WTC11 (cell line): Measurements from ENCODE around the gene HAUS2. TPM values are rescaled to one million over a fixed set of nuclear protein-coding genes. Genes with fewer than 3 reads are reported as not detected.
"Not testable (repeated sequence)": the region's sequence is repeated elsewhere in the genome, so short reads cannot be mapped to it uniquely, and the experiment has no call there.

Source experiments
- ATAC-seq: fragments of 200-7000 bp; cut with Tn5 transposase; 2 replicates; pipeline ENCODE4 v1.10.0; 2021; ENCODE audit warnings: mild to moderate bottlenecking, moderate library complexity
- CTCF ChIA-PET: fragments of 300-600 bp; sonication (Branson Sonifier 250); formaldehyde crosslinking; loops from one replicate; lab custom pipeline; 2021; ENCODE audit warnings: antibody characterized with exemption; lab: Charles Lee
- POLR2A ChIA-PET: fragments of 350-600 bp; sonication (Branson Sonifier 250); formaldehyde crosslinking; loops from one replicate; lab custom pipeline; 2021; ENCODE audit warnings: antibody characterized with exemption; lab: Charles Lee
- DNase-seq: peaks from one replicate; pipeline ENCODE4 v3.0.0; 2021; ENCODE audit warnings: low spot score
- H3K27ac Mint-ChIP-seq: 2 replicates; pipeline ENCODE4 v1.8.0; 2021; ENCODE audit warnings: mixed read lengths
- H3K27me3 Mint-ChIP-seq: 2 replicates; pipeline ENCODE4 v1.8.0; 2021; ENCODE audit warnings: low read depth, mild to moderate bottlenecking, moderate library complexity, mixed read lengths
- H3K36me3 Mint-ChIP-seq: 2 replicates; pipeline ENCODE4 v1.8.0; 2021; ENCODE audit warnings: mixed read lengths
- H3K4me1 Mint-ChIP-seq: 2 replicates; pipeline ENCODE4 v1.8.0; 2022; ENCODE audit warnings: mixed read lengths
- H3K4me3 Mint-ChIP-seq: 2 replicates; pipeline ENCODE4 v1.8.0; 2021; ENCODE audit warnings: mild to moderate bottlenecking, moderate library complexity, mixed read lengths
- H3K9me3 Mint-ChIP-seq: 2 replicates; pipeline ENCODE4 v1.8.0; 2021; ENCODE audit warnings: mixed read lengths
- ARID4B ChIP-seq: sonication (generic); formaldehyde crosslinking; IDR thresholded peaks from 2 replicates; pipeline ENCODE4 v1.8.0; 2023; ENCODE audit warnings: missing genetic modification reagents, mild to moderate bottlenecking, borderline replicate concordance
- ATF3 ChIP-seq: sonication (generic); formaldehyde crosslinking; conservative IDR thresholded peaks from 2 replicates; pipeline ENCODE4 v1.8.1; 2022; ENCODE audit warnings: mild to moderate bottlenecking, missing genetic modification reagents
- CBFB ChIP-seq: sonication (generic); formaldehyde crosslinking; IDR thresholded peaks from 2 replicates; pipeline ENCODE4 v1.8.1; 2022; ENCODE audit warnings: mild to moderate bottlenecking, low read depth, missing genetic modification reagents
- E2F5 ChIP-seq: sonication (generic); formaldehyde crosslinking; IDR thresholded peaks from 2 replicates; pipeline ENCODE4 v1.8.1; 2022; ENCODE audit warnings: mild to moderate bottlenecking, moderate library complexity, missing genetic modification reagents
- ETV6 ChIP-seq: sonication (generic); formaldehyde crosslinking; IDR thresholded peaks from 2 replicates; pipeline ENCODE4 v1.8.1; 2022; ENCODE audit warnings: mild to moderate bottlenecking, missing genetic modification reagents
- FOXP1 ChIP-seq: sonication (generic); formaldehyde crosslinking; IDR thresholded peaks from 2 replicates; pipeline ENCODE4 v1.8.0; 2022; ENCODE audit warnings: missing genetic modification reagents, mild to moderate bottlenecking, moderate library complexity, borderline replicate concordance
- PRRX2 ChIP-seq: fragments of 250-450 bp; sonication (Bioruptor Pico); IDR thresholded peaks from 2 replicates; pipeline ENCODE4 v1.8.0; 2021; ENCODE audit warnings: mild to moderate bottlenecking
- USF2 ChIP-seq: sonication (generic); formaldehyde crosslinking; IDR thresholded peaks from 2 replicates; pipeline ENCODE4 v1.8.1; 2023; ENCODE audit warnings: mild to moderate bottlenecking, missing genetic modification reagents, moderate library complexity
- ZNF232 ChIP-seq: sonication (generic); formaldehyde crosslinking; IDR thresholded peaks from 2 replicates; pipeline ENCODE4 v1.8.0; 2022; ENCODE audit warnings: mild to moderate bottlenecking, missing genetic modification reagents
- ZNF396 ChIP-seq: fragments of 250-450 bp; sonication (Bioruptor Pico); IDR thresholded peaks from 2 replicates; pipeline ENCODE4 v1.8.0; 2021; ENCODE audit warnings: mild to moderate bottlenecking, moderate library complexity, borderline replicate concordance
- total RNA-seq: library from RNA; stranded (reverse); gene quantifications from 3 replicates; pipeline ENCODE4 v1.2.3, GENCODE V29; 2021
- TF ChIP-seq, protein P1 (sequence below): sonication (generic); formaldehyde crosslinking; IDR thresholded peaks from 2 replicates; pipeline ENCODE4 v1.8.0; 2022; ENCODE audit warnings: mild to moderate bottlenecking, missing genetic modification reagents
- TF ChIP-seq, protein P2 (sequence below): sonication (generic); formaldehyde crosslinking; IDR thresholded peaks from 2 replicates; pipeline ENCODE4 v1.8.0; 2023; ENCODE audit warnings: missing genetic modification reagents
- TF ChIP-seq, protein P3 (sequence below): fragments of 250-450 bp; sonication (Bioruptor Pico); IDR thresholded peaks from 2 replicates; pipeline ENCODE4 v1.9.0; 2021; ENCODE audit warnings: mild to moderate bottlenecking

Gene HAUS2
- total RNA-seq, 1 experiment from 2014 or later, result 17.9 TPM

- no peak for TF ChIP-seq ARID4B (CRISPR knock-in tag)
- TF ChIP-seq, protein P1, sequence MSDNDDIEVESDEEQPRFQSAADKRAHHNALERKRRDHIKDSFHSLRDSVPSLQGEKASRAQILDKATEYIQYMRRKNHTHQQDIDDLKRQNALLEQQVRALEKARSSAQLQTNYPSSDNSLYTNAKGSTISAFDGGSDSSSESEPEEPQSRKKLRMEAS, result no peak
- no peak for TF ChIP-seq USF2
- no peak for TF ChIP-seq ATF3
These were observed 45.5 kb downstream of the HAUS2 start (continued) for GRCh38 chr15:42594095-42594494.

GRCh38 chr15:42595626-42596240 lies 47.1 kb downstream of the HAUS2 start:
- ATAC-seq, result no peak
- ChIA-PET CTCF (no interaction called here), POLR2A (no interaction called here)
- TF ChIP-seq ETV6 (CRISPR knock-in tag) (no peak), ZNF396 (CRISPR knock-in tag) (no peak), FOXP1 (CRISPR knock-in tag) (no peak), E2F5 (CRISPR knock-in tag) (no peak), PRRX2 (no peak), ZNF232 (CRISPR knock-in tag) (no peak)
- TF ChIP-seq, protein P2, sequence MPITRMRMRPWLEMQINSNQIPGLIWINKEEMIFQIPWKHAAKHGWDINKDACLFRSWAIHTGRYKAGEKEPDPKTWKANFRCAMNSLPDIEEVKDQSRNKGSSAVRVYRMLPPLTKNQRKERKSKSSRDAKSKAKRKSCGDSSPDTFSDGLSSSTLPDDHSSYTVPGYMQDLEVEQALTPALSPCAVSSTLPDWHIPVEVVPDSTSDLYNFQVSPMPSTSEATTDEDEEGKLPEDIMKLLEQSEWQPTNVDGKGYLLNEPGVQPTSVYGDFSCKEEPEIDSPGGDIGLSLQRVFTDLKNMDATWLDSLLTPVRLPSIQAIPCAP (CRISPR knock-in tag), result no peak
- TF ChIP-seq, protein P3, sequence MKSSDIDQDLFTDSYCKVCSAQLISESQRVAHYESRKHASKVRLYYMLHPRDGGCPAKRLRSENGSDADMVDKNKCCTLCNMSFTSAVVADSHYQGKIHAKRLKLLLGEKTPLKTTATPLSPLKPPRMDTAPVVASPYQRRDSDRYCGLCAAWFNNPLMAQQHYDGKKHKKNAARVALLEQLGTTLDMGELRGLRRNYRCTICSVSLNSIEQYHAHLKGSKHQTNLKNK (CRISPR knock-in tag), result no peak
- Mint-ChIP-seq H3K36me3 (peaks cover 10% of the 10 kb centered on the region), H3K4me3 (no peak overlapping the region), H3K9me3 (peaks cover 12% of the 10 kb centered on the region), H3K27me3 (no peaks in the 10 kb centered on the region), H3K27ac (0 out of 2 replicates have a peak overlapping the region, but pooled peaks have one; percentile 21), H3K4me1 (peaks cover 10% of the 10 kb centered on the region)
- no peak for DNase-seq

DNA sequence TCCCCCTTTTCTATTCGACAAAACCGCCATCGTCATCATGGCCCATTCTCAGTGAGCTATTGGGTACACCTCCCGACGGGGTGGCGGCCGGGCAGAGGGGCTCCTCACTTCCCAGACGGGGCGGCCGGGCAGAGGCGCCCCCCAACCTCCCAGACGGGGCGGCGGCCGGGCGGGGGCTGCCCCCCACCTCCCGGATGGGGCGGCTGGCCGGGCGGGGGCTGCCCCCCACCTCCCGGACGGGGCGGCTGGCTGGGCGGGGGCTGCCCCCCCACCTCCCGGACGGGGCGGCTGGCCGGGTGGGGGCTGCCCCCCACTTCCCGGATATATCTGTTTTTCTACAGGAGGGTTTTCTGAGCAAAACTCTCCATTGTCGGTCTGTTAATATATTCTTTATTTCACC lies 52.7 kb downstream of the HAUS2 start:
- DNase-seq, ATAC-seq, CTCF ChIA-PET, H3K27me3 Mint-ChIP-seq, H3K4me3 Mint-ChIP-seq, H3K4me1 Mint-ChIP-seq, H3K27ac Mint-ChIP-seq, POLR2A ChIA-PET: not testable (repeated sequence)
- H3K9me3 Mint-ChIP-seq, result peaks cover 27% of the 10 kb centered on the region
- H3K36me3 Mint-ChIP-seq, result peaks cover 26% of the 10 kb centered on the region

DNA sequence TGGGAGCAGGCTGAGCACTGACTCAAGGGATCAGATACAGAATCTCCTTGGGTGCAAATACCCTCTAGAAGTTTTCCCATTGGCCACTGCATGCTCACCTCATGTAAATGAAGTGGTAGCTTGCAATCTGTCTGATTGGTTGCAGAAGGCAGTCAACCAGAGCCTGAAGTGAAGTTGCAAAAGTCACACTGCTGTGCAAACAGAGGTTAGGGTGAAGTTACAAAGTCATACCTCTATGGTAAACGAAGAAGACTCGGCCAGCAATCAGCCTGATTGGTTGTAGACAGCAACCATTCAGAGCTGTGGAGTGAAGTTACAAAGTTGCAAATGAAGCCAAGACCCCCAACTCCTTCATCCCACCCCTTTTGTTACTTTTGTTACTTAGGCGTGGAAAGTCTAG lies 53.9 kb downstream of the HAUS2 start:
- Mint-ChIP-seq H3K36me3 (peaks cover 26% of the 10 kb centered on the region), H3K4me1 (no peaks in the 10 kb centered on the region), H3K9me3 (peaks cover 27% of the 10 kb centered on the region), H3K27ac (no peak overlapping the region), H3K27me3 (no peaks in the 10 kb centered on the region), H3K4me3 (no peak overlapping the region)
- ChIA-PET POLR2A (no interaction called here), CTCF (no interaction called here)
- DNase-seq, result no peak
- no peak for TF ChIP-seq CBFB (CRISPR knock-in tag)
- no peak for ATAC-seq
